ENCODE measurements around the gene CAMK4.

The CAMK4 gene

GRCh38 chr5:111537141-111538024 lies 313.2 kb downstream of the CAMK4 start:
- Mint-ChIP-seq H3K4me1 (no peaks in the 10 kb centered on the region), H3K27ac (no peak overlapping the region), H3K27me3 (peaks cover 33% of the 10 kb centered on the region), H3K4me3 (no peak overlapping the region), H3K36me3 (peaks cover 4% of the 10 kb centered on the region), H3K9me3 (peaks cover 3% of the 10 kb centered on the region)
- CTCF ChIA-PET, result no interaction called here
- no peak for DNase-seq

All from activated naive CD4-positive, alpha-beta T cell treated with anti-CD3 and anti-CD28 coated beads, Interleukin-2, amount 10 ng/mL, durations not matched to agents 7 days and 5 days (primary cell).